ENCODE results near the gene NELL1.

Gene NELL1

GRCh38 chr11:21369947-21370346 lies 700.6 kb downstream of the NELL1 start:
- FAIRE-seq (no peak), DNase-seq (ENCODE audit: insufficient read length, low spot score) (no peak)
- TF ChIP-seq, protein P1, sequence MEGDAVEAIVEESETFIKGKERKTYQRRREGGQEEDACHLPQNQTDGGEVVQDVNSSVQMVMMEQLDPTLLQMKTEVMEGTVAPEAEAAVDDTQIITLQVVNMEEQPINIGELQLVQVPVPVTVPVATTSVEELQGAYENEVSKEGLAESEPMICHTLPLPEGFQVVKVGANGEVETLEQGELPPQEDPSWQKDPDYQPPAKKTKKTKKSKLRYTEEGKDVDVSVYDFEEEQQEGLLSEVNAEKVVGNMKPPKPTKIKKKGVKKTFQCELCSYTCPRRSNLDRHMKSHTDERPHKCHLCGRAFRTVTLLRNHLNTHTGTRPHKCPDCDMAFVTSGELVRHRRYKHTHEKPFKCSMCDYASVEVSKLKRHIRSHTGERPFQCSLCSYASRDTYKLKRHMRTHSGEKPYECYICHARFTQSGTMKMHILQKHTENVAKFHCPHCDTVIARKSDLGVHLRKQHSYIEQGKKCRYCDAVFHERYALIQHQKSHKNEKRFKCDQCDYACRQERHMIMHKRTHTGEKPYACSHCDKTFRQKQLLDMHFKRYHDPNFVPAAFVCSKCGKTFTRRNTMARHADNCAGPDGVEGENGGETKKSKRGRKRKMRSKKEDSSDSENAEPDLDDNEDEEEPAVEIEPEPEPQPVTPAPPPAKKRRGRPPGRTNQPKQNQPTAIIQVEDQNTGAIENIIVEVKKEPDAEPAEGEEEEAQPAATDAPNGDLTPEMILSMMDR (IDR thresholded peaks at IDR 0.05; ENCODE audit: insufficient read depth, missing control alignments) = no peak

- FAIRE-seq = no peak
- no peak for DNase-seq (ENCODE audit: insufficient read length, low spot score)
- TF ChIP-seq, protein P1 (IDR thresholded peaks at IDR 0.05; ENCODE audit: insufficient read depth, missing control alignments) = no peak
Observed at GRCh38 chr11:21371044-21371443, 701.7 kb downstream of the NELL1 start.

DNA sequence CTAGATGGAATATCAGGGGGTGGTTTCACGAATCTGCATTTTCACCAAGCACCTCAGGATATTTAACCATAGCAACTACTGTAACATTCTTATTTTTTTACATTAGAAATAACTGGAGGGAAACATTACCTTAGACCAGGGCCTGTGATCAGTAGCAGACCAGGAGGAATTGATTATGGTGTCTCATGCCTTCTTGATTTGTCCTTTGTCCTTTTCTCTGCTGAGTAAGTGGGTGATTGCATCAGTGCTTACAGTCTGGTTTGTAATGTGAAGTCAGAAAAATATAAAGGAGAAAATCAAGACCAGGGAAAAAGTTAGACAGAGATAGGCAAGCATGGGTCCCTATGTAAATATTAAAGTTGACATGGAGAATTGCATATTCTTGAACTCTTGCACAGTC lies 703.3 kb downstream of the NELL1 start:
- no peak for DNase-seq (ENCODE audit: insufficient read length, low spot score)
- TF ChIP-seq, protein P1 (IDR thresholded peaks at IDR 0.05; ENCODE audit: insufficient read depth, missing control alignments) = no peak
- no peak for FAIRE-seq

GRCh38 chr11:21374376-21374775 lies 705.0 kb downstream of the NELL1 start:
- DNase-seq (ENCODE audit: insufficient read length, low spot score) (no peak), FAIRE-seq (no peak)
- TF ChIP-seq, protein P1 (IDR thresholded peaks at IDR 0.05; ENCODE audit: insufficient read depth, missing control alignments) = no peak

DNA sequence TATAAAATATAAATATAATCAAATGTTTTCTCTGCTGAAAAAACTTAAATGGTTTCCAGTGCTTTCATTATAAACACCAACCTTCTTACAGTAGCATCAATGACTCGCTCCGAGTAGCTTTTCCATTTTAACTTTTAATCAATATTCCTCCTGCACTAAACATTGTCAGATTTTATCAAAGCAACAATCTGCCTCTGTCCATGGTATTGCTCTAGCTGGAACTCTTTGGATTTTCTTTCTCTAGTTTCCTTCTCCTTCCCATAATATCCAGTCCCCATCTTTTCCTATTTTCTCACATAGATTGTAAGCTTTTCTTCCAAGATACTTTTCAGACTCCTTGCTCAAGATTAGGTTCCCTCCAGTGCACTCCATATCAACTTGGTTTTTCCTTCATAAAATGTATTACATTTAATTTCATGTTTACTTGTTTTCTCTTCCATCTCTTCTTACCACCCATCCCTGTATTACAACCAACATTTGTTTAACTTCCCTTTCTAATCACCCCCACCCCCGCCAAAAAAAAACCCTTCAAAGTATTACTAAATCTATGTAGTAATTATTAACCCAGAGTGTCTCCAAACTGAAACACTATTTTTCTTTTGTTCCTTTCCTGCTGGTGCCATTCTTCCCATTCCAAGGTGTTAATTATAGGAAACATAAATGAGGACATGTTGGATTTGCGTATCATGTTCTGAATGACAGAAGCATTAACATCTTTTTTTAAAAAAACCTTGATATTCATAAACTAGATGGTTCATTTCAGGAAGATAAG lies 716.5 kb downstream of the NELL1 start:
- DNase-seq (ENCODE audit: insufficient read length, low spot score) = no peak
- TF ChIP-seq, protein P1 (IDR thresholded peaks at IDR 0.05; ENCODE audit: insufficient read depth, missing control alignments) = no peak
- FAIRE-seq = no peak

DNA sequence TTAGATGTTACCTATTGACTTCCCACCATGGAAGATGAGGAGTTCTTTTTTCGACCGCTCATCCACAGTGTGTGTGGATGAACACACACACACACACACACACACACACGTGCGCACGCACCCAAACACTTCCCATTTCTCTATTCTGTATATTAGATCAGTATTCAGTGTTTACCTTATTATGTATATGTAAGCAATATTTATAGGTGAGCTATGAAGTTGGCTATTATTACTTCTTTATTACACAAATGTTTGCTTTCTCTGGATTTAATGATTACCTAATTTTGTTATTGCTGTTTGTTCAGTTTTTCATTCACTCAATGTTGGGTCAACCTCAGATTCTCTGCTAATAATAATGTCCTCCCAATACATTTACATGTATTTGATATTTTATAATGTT lies 721.0 kb downstream of the NELL1 start:
- no peak for DNase-seq (ENCODE audit: insufficient read length, low spot score)
- no peak for FAIRE-seq
- TF ChIP-seq, protein P1 (IDR thresholded peaks at IDR 0.05; ENCODE audit: insufficient read depth, missing control alignments) = no peak

DNA sequence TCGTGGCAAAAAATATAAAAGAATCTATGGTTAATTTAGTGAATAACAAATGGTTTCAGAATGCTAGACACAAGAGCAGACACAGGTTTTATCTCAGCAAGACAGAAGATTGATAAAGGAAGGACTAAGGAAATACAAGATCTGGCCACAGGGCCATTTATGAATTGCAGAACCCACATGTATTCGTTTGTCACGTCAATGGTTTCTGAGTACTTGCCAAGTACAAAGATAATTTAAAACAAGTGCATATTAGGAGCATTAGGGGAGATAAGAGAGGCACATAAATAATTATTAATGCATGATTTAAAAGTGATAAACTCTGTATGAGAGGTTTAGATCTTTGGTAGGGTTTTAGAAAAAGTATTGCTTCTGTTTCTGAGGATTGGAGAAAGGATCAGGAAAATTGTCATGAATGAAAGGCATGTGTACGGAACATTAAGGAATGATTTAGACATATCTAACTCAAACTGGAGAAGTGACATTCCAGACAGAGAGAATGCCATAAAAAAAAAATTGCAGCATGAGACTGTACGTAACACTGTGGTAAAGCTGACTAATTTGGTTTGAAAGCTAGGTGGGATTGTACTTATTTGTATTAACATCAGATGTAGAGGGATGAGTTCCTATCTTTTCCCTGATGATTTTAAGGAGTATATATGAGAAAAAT lies 727.1 kb downstream of the NELL1 start:
- TF ChIP-seq, protein P1 (IDR thresholded peaks at IDR 0.05; ENCODE audit: insufficient read depth, missing control alignments) = no peak
- no peak for DNase-seq (ENCODE audit: insufficient read length, low spot score)
- FAIRE-seq = no peak

Measured in D721Med (cell line).